HEK293 (cell line): ENCODE data around the gene HOXD10.

Experiments
- BCL11B ChIP-seq: fragments of 450-650 bp; formaldehyde crosslinking; IDR thresholded peaks from 2 replicates; pipeline ENCODE4 v1.5.1; 2016; ENCODE audit warnings: low read depth, missing biosample characterization, missing genetic modification characterization
- FEZF1 ChIP-seq: fragments of 450-650 bp; formaldehyde crosslinking; IDR thresholded peaks from 2 replicates; pipeline ENCODE4 v1.5.1; 2016; ENCODE audit warnings: missing biosample characterization, missing genetic modification characterization
- HIC1 ChIP-seq: fragments of 450-650 bp; formaldehyde crosslinking; IDR thresholded peaks from 2 replicates; pipeline ENCODE4 v1.5.1; 2016; ENCODE audit warnings: missing biosample characterization, missing genetic modification characterization
- KLF1 ChIP-seq: fragments of 450-650 bp; formaldehyde crosslinking; IDR thresholded peaks from 2 replicates; pipeline ENCODE4 v1.5.1; 2016; ENCODE audit warnings: missing biosample characterization, missing genetic modification characterization
- PRDM10 ChIP-seq: fragments of 450-650 bp; formaldehyde crosslinking; IDR thresholded peaks from 2 replicates; pipeline ENCODE4 v1.5.1; 2016; ENCODE audit warnings: missing biosample characterization, missing genetic modification characterization
- SP2 ChIP-seq: fragments of 450-650 bp; formaldehyde crosslinking; IDR thresholded peaks from 2 replicates; pipeline ENCODE4 v1.5.1; 2016; ENCODE audit warnings: missing biosample characterization, missing genetic modification characterization
- SP3 ChIP-seq: fragments of 450-650 bp; formaldehyde crosslinking; IDR thresholded peaks from 2 replicates; pipeline ENCODE4 v1.5.1; 2016; ENCODE audit warnings: missing biosample characterization, missing genetic modification characterization
- TRIM28 ChIP-seq: IDR thresholded peaks from 2 replicates; pipeline ENCODE4 v1.6.1; 2011; ENCODE audit warnings: low read length, control low read depth, borderline replicate concordance
- YY1 ChIP-seq: fragments of 450-650 bp; formaldehyde crosslinking; IDR thresholded peaks from 2 replicates; pipeline ENCODE4 v1.5.1; 2018; ENCODE audit warnings: missing biosample characterization, missing genetic modification characterization
- ZBTB10 ChIP-seq: fragments of 450-650 bp; formaldehyde crosslinking; IDR thresholded peaks from 2 replicates; pipeline ENCODE4 v1.5.1; 2016; ENCODE audit warnings: missing biosample characterization, missing genetic modification characterization
- ZBTB48 ChIP-seq: fragments of 450-650 bp; formaldehyde crosslinking; IDR thresholded peaks from 2 replicates; pipeline ENCODE4 v1.5.1; 2016; ENCODE audit warnings: missing biosample characterization, missing genetic modification characterization
- ZNF138 ChIP-seq: fragments of 450-650 bp; formaldehyde crosslinking; IDR thresholded peaks from 2 replicates; pipeline ENCODE4 v1.5.1; 2016; ENCODE audit warnings: missing biosample characterization, missing genetic modification characterization, borderline replicate concordance
- ZNF280D ChIP-seq: fragments of 450-650 bp; formaldehyde crosslinking; IDR thresholded peaks from 2 replicates; pipeline ENCODE4 v1.5.1; 2016; ENCODE audit warnings: missing biosample characterization, missing genetic modification characterization
- ZNF335 ChIP-seq: fragments of 450-650 bp; formaldehyde crosslinking; conservative IDR thresholded peaks from 2 replicates; pipeline ENCODE4 v1.5.1; 2016; ENCODE audit warnings: missing biosample characterization, missing genetic modification characterization
- ZNF341 ChIP-seq: fragments of 450-650 bp; formaldehyde crosslinking; IDR thresholded peaks from 2 replicates; pipeline ENCODE4; 2016; ENCODE audit warnings: low read depth, missing biosample characterization, missing genetic modification characterization
- ZNF391 ChIP-seq: fragments of 450-650 bp; formaldehyde crosslinking; IDR thresholded peaks from 2 replicates; pipeline ENCODE4 v1.5.1; 2016; ENCODE audit warnings: low read depth, missing biosample characterization, missing genetic modification characterization, borderline replicate concordance
- ZNF423 ChIP-seq: fragments of 450-650 bp; formaldehyde crosslinking; IDR thresholded peaks from 2 replicates; pipeline ENCODE4 v1.5.1; 2016; ENCODE audit warnings: missing biosample characterization, missing genetic modification characterization
- ZNF501 ChIP-seq: fragments of 450-650 bp; formaldehyde crosslinking; IDR thresholded peaks from 2 replicates; pipeline ENCODE4 v1.5.1; 2016; ENCODE audit warnings: missing biosample characterization, missing genetic modification characterization
- ZNF596 ChIP-seq: fragments of 450-650 bp; IDR thresholded peaks from 2 replicates; pipeline ENCODE4 v1.5.0; 2018; ENCODE audit warnings: missing biosample characterization, mild to moderate bottlenecking, missing genetic modification characterization, moderate library complexity
- ZNF626 ChIP-seq: fragments of 450-650 bp; sonication (Bioruptor Pico); formaldehyde crosslinking; IDR thresholded peaks from 2 replicates; pipeline ENCODE4 v1.5.1; 2018; ENCODE audit warnings: missing biosample characterization, missing genetic modification characterization, inconsistent platforms
- ZNF658 ChIP-seq: fragments of 450-650 bp; formaldehyde crosslinking; IDR thresholded peaks from 2 replicates; pipeline ENCODE4; 2016; ENCODE audit warnings: missing biosample characterization, missing genetic modification characterization
- ZNF660 ChIP-seq: fragments of 450-650 bp; IDR thresholded peaks from 2 replicates; pipeline ENCODE4 v1.5.1; 2018; ENCODE audit warnings: missing biosample characterization, mild to moderate bottlenecking, missing genetic modification characterization
- ZNF777 ChIP-seq: fragments of 450-650 bp; formaldehyde crosslinking; IDR thresholded peaks from 2 replicates; pipeline ENCODE4 v1.5.1; 2017; ENCODE audit warnings: missing biosample characterization, missing genetic modification characterization, borderline replicate concordance
- ZNF837 ChIP-seq: fragments of 450-650 bp; formaldehyde crosslinking; IDR thresholded peaks from 2 replicates; pipeline ENCODE4 v1.5.1; 2016; ENCODE audit warnings: missing biosample characterization, missing genetic modification characterization
- ZSCAN4 ChIP-seq: fragments of 450-650 bp; formaldehyde crosslinking; IDR thresholded peaks from 2 replicates; pipeline ENCODE4 v1.5.1; 2017; ENCODE audit warnings: missing biosample characterization, missing genetic modification characterization

Gene HOXD10

GRCh38 chr2:176128982-176129796 lies 12.6 kb downstream of the HOXD10 start, which contains the start of gene HOXD8 (continued):
- TF ChIP-seq PRDM10 (peak; percentile 36; the same call in 1 of the 2 replicates), ZNF660 (peak; percentile 87), ZSCAN4 (tag by site-specific recombination) (peak; percentile 56; the same call in 1 of the 2 replicates), YY1 (tag by site-specific recombination) (peak; percentile 61), ZNF837 (0 out of 2 replicates have a peak, but pooled peaks have one; percentile 30), ZBTB48 (tag by site-specific recombination) (peak; percentile 96), ZNF501 (tag by site-specific recombination) (peak; percentile 68; the same call in 1 of the 2 replicates), ZNF658 (tag by site-specific recombination) (no peak), ZNF777 (tag by site-specific recombination) (peak; percentile 82; the same call in 1 of the 2 replicates), ZNF626 (tag by site-specific recombination) (no peak), ZNF138 (tag by site-specific recombination) (no peak), SP3 (peak; percentile 45), ZNF341 (tag by site-specific recombination) (peak; percentile 94), ZNF423 (tag by site-specific recombination) (0 out of 2 replicates have a peak, but pooled peaks have one; percentile 14), TRIM28 (no peak), FEZF1 (tag by site-specific recombination) (peak; percentile 68), HIC1 (tag by site-specific recombination) (peak; percentile 77), ZNF596 (peak; percentile 35; the same call in 1 of the 2 replicates), BCL11B (tag by site-specific recombination) (peak; percentile 92), ZNF335 (tag by site-specific recombination) (peak; percentile 57), ZBTB10 (tag by site-specific recombination) (peak; percentile 94), KLF1 (peak; percentile 67), SP2 (tag by site-specific recombination) (peak; percentile 35), ZNF391 (tag by site-specific recombination) (no peak), ZNF280D (tag by site-specific recombination) (no peak)
